HG02678 (cell line): Measurements from ENCODE around the gene GCKR.

ENCODE experiments used
- ATAC-seq: cut with Tn5 transposase; IDR thresholded peaks from one replicate; pipeline ENCODE4 v1.9.1; 2021; ENCODE audit warnings: mild to moderate bottlenecking, moderate library complexity; ENCODE audit not compliant: unreplicated experiment

Gene GCKR

GRCh38 chr2:27496357-27497287 lies at the start of gene GCKR:
Gene GCKR, plus strand, starts transcription at chr2:27496839. Its CDS starts 66 bp downstream, at chr2:27496905.
- no peak for ATAC-seq

DNA sequence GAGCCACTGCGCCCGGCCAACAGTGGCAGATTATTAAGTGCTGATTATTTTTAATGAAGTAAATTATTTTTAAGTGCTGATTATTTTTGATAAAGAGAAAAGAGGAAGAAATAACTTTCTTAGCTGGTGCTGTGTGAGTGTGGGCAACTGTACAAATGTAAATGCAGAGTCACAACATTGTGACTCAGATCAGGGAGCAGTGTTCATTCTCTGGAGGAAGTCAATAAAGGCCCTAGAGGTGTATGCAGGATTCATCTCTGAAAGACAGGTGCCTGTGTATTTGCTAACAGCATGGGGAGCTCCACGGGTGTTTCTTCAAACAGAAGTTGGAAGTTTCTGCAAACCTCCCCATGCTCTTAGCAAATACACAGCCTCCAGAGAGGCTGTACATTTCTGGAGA lies 48.3 kb upstream of the GCKR start:
- ATAC-seq, result no peak

DNA sequence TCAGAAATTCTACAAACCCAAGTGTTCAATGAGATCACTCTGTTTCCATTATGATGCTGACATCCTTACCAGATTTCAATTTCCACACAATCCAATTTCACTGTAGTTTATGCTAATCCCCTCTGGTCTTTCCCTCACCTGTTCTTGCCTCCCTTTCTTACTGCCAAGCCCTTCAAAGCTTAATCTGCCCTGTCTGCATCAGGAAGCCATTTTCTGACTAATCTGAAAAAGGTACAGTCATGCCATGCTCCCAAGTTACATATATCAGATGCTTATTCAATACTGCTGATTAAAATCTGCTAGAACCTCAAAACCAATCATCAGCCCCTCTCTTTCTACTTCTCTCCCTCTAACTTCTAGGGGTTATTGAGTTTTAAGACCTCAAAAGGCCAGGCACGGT lies 45.5 kb upstream of the GCKR start:
- no peak for ATAC-seq

- ATAC-seq, result no peak
These were observed 42.7 kb upstream of the GCKR start for GRCh38 chr2:27453968-27454367.

- no peak for ATAC-seq
These were observed 35.5 kb upstream of the GCKR start for GRCh38 chr2:27461118-27461517.

DNA sequence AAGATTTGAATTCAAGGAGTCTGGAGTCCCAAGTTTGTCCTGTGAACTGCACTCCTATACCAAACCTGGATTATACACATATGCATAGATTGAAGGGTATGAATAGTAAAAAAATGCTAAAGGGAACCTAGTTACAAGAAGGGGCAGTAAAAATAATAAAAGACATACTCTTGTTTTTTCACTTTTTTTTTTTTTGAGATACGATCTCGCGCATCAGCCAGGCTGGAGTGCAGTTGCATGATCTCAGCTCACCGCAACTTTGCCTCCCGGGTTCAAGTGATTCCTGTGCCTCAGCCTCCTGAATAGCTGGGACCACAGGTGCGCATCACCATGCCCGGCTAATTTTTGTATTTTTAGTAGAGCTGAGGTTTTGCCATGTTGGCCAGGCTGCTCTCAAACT lies 32.2 kb upstream of the GCKR start:
- ATAC-seq, result no peak

- no peak for ATAC-seq
These were observed 24.7 kb upstream of the GCKR start for GRCh38 chr2:27471961-27472360.

DNA sequence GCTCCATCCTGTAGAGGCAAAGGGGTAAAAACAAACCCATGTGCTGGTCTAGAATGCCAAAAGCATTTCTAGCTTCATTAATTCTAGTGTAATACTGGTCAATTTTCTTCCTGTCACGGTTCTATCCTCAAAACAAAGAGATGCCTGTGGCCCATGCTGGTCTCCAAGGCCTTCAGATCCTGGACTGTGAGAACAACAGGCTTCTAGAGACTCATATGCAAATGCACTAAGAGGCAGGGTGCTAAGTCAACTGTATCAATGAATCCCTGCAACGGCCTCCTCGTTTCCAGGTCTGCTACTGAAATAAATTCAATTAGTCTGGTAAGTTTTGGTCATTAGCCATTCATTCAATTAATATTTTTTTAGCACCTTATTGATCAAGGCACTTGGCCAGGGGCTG lies 11.1 kb upstream of the GCKR start:
- ATAC-seq, result no peak

GRCh38 chr2:27489118-27489497 lies 7.5 kb upstream of the GCKR start:
- no peak for ATAC-seq

DNA sequence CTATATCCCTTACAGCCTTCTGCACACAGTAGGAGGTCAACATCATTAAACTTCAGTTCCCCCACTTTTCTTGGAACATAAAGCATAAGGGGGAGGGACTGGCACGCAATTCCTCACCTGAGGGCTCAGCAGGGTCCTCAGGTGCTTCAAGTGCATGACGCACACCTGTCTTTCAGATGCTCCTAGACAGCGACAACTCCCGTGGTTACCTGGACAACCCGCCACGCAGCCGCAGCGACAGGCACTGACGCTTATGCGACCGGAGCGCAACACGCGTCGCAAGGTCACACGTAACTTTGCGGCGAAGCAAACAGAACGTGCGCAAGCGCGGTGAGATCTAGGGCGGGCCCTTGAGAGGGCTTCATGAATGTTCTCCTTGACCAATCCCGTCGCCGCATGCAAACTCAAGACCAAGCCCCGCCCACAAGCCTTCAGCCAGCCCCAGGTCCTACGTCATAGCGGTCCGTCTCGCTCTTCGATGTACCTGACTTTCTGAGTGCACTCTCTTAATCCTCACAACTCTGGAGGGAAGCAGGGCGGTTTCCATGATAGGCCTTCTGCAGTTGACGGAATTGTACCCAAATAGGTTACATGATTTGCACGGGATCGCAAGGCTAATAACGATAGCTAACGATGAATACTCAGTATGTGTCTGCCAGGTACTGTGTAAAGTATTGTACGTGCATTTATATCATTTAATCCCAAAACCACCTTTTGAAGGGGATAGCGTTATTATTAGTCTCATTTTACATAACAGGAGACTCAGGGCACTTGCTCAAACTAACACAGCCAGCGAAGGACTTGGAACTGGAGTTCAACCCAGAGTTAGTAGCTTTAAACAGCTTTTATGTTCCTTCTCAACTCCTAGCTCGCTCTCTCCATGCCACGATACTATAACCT lies 6.9 kb upstream of the GCKR start, which contains the start of gene IFT172:
Gene IFT172, minus strand, starts transcription at position 246 of the 900 bp plus-strand sequence. Its CDS starts 90 bp downstream, at position 156.
- ATAC-seq, result peak; percentile 95

DNA sequence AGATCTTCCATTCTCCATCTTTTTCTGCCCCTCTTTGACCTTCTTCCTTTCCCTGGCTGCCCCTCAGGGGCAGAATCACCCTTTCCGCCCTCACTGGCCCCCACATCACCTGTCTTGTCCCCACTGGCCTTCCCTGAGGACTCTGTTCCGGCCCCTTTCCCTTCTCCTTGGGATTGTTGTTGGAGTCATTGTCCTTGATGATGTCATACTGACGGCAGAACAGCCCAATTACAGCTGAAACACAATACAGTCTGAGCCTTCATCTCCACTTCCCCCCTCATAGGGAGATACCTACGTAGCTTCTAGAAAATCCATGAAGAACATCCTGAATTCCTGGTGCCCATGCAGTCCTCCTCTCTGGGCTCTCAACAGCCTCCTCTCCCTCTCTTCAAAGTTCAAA lies 4.1 kb upstream of the GCKR start:
- no peak for ATAC-seq

DNA sequence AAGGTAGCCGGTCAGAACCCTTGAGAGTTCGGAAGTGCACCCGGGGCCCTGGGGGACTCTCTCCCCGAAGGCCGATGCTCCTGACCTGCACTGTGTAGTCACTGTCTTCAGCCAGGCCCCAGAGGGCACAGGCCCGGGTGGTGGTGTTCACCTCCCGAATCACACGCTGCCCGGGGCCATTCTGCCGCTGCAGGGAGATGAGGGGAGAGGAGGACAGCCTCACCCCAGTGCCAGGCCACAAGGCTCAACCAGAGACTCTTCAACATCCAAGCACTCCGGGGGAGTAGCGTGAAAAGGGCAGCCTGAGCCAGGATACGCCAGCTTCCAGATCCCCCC lies 2.7 kb upstream of the GCKR start:
- ATAC-seq, result no peak

GRCh38 chr2:27494284-27494943 lies 2.2 kb upstream of the GCKR start:
- no peak for ATAC-seq

- no peak for ATAC-seq
These were observed 1.6 kb upstream of the GCKR start, which contains the start of gene FNDC4 for GRCh38 chr2:27494944-27495554. Gene FNDC4, minus strand, starts transcription at chr2:27495200. Its CDS starts 521 bp downstream, at chr2:27494679.

- ATAC-seq, result no peak
These were observed 741 bp upstream of the GCKR start for GRCh38 chr2:27495840-27496356.

DNA sequence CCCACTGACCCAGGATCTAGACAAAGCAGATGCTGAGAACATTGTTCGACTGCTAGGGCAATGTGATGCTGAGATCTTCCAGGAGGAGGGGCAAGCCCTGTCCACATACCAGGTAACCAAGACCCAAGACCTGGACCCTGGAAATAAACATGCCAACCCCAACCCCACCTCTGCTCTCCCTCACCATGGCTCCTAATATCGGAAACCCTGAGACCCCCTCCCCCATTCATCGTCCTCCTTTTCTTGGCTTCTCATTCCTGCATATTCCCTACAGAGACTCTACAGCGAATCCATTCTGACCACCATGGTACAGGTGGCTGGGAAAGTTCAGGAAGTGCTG lies 619 bp downstream of the GCKR start:
- ATAC-seq, result no peak

DNA sequence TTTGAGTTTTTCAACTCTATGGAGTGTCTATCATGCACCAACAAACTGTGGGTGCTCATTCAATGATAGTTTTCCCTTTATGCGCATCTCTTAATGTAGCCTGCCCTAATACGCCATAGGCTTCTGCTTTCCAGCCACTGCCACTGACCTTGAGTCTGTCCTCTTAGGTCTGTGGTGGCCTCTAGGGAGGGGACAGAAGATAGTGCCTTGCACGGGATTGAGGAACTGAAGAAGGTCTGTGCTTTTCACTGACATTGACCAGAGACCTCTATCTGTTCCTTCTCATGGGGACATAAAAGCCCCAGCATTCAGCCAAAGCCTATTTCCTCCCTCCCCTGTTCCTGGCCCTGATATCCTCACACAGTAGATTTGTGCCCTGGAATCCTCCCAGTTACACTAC lies 2.3 kb downstream of the GCKR start:
- no peak for ATAC-seq

GRCh38 chr2:27501042-27501441 lies 4.4 kb downstream of the GCKR start:
- ATAC-seq, result no peak

- ATAC-seq, result no peak
These were observed 5.5 kb downstream of the GCKR start for GRCh38 chr2:27502142-27502541.

GRCh38 chr2:27506587-27506986 lies 9.9 kb downstream of the GCKR start:
- ATAC-seq, result no peak

GRCh38 chr2:27507293-27507692 lies 10.7 kb downstream of the GCKR start:
- no peak for ATAC-seq
